Measurements from ENCODE around the gene CIAPIN1. TPM values are rescaled to one million over a fixed set of nuclear protein-coding genes. Genes with fewer than 3 reads are reported as not detected.

The CIAPIN1 gene
- total and polyA plus RNA-seq, 5 donors = 32.1 to 63.2 (median 52.1) TPM

DNA sequence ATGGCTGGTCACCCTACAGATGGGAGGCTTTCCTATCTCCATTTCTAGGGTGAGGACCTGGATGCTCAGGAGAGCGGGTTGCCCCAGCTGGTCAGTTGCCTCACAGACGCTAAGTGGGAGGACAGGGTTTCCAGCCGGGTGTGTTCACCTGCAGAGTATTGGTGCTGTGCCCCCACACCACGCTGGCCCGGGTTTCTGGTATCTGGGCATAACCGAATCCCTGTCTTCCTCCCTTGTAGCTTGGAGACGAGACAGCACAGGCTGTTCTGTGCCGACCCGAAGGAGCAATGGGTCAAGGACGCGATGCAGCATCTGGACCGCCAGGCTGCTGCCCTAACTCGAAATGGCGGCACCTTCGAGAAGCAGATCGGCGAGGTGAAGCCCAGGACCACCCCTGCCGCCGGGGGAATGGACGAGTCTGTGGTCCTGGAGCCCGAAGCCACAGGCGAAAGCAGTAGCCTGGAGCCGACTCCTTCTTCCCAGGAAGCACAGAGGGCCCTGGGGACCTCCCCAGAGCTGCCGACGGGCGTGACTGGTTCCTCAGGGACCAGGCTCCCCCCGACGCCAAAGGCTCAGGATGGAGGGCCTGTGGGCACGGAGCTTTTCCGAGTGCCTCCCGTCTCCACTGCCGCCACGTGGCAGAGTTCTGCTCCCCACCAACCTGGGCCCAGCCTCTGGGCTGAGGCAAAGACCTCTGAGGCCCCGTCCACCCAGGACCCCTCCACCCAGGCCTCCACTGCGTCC lies 65.2 kb downstream of the CIAPIN1 start:
- no peak overlapping the region for H3K27ac ChIP-seq (ENCODE audit: low read length)
- intact Hi-C loops (cut with DNase I) = no loop called here

GRCh38 chr16:57380671-57381462 lies 66.3 kb downstream of the CIAPIN1 start:
- no peak overlapping the region for H3K4me3 ChIP-seq (ENCODE audit: low read length)
- peak overlapping the region; percentile 5 for H3K27ac ChIP-seq (ENCODE audit: low read length)
- peaks cover 3% of the 10 kb centered on the region for H3K4me1 ChIP-seq (ENCODE audit: control insufficient read depth, insufficient read depth, low read length)
- H3K27me3 ChIP-seq (ENCODE audit: control insufficient read depth, insufficient read depth) = no peaks in the 10 kb centered on the region
- peak; percentile 35 to 77 (median 73) for DNase-seq
- no peaks in the 10 kb centered on the region for H3K9me3 ChIP-seq (ENCODE audit: control insufficient read depth, low read length)
- intact Hi-C loops (cut with DNase I) = no loop called here
- ATAC-seq = peak in 1 of 2 donors; percentile 24
- 51% methylated on average over 8 of the region's 8 CpGs for WGBS

More for the DNA sequence above, 65.2 kb downstream of the CIAPIN1 start:
- WGBS = 89% methylated on average over 35 of the region's 35 CpGs
- ATAC-seq = no peak
- Histone ChIP-seq H3K9me3 (ENCODE audit: control insufficient read depth, low read length) (no peaks in the 10 kb centered on the region), H3K4me3 (ENCODE audit: low read length) (no peak overlapping the region), H3K4me1 (ENCODE audit: control insufficient read depth, insufficient read depth, low read length) (peaks cover 4% of the 10 kb centered on the region), H3K27me3 (ENCODE audit: control insufficient read depth, insufficient read depth) (no peaks in the 10 kb centered on the region)
- no peak for DNase-seq

DNA sequence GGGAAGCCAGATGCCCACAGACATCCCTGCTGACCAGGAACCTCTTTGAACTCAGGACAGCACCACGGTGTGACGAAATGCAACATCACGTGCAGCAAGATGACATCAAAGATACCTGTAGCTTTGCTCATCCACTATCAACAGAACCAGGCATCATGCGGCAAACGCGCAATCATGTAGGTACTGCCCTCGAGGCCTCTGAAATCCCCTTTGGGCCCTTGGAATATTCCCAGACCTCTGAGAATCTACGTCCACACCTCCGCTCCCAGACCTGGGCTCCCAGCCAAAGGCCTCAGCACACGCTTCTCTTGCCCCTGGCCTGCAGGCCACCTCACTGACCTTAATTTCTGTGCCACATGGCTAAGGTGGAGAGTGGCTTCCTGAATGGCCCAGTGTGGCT lies 67.6 kb downstream of the CIAPIN1 start:
- no peak for ATAC-seq
- Histone ChIP-seq H3K4me1 (ENCODE audit: control insufficient read depth, insufficient read depth, low read length) (no peaks in the 10 kb centered on the region), H3K4me3 (ENCODE audit: low read length) (no peak overlapping the region), H3K27ac (ENCODE audit: low read length) (no peak overlapping the region), H3K27me3 (ENCODE audit: control insufficient read depth, insufficient read depth) (no peaks in the 10 kb centered on the region), H3K9me3 (ENCODE audit: control insufficient read depth, low read length) (no peaks in the 10 kb centered on the region)
- no peak for DNase-seq
- 63% methylated on average over 10 of the region's 10 CpGs for WGBS
- intact Hi-C loops (cut with DNase I) = no loop called here

Other genes with a start within 250 kb of the CIAPIN1 start
- 10 to 100 TPM; 44.8 to 58.4 (median 52.0) TPM for gene ARL2BP, start 202.1 kb downstream of the CIAPIN1 start, total RNA-seq
- gene ARL2BP, start 202.1 kb downstream of the CIAPIN1 start, polyA plus RNA-seq = 51.6 TPM
- gene PLLP, start 162.7 kb downstream of the CIAPIN1 start, total RNA-seq = 10 to 100 TPM in 3 of 4 donors, 1 to 10 TPM in 1; 6.3 to 13.8 (median 11.0) TPM
- gene PLLP, start 162.7 kb downstream of the CIAPIN1 start, polyA plus RNA-seq = 11.8 TPM
- gene CCL22, start 88.6 kb downstream of the CIAPIN1 start, total RNA-seq = under 1 TPM in 1 of 4 donors, not detected in 3; 0.11 TPM
- not detected for gene CCL22, start 88.6 kb downstream of the CIAPIN1 start, polyA plus RNA-seq
- gene CX3CL1, start 74.9 kb downstream of the CIAPIN1 start, total RNA-seq = 10 to 100 TPM in 2 of 4 donors, 1 to 10 TPM in 2; 8.2 to 14.2 (median 10.5) TPM
- 22.9 TPM for gene CX3CL1, start 74.9 kb downstream of the CIAPIN1 start, polyA plus RNA-seq
- not detected for gene CCL17, start 42.6 kb downstream of the CIAPIN1 start, total RNA-seq
- gene CCL17, start 42.6 kb downstream of the CIAPIN1 start, polyA plus RNA-seq = not detected
- gene COQ9, start 94 bp upstream of the CIAPIN1 start, total RNA-seq = 100 to 1,000 TPM in 3 of 4 donors, 10 to 100 TPM in 1; 91.8 to 142 (median 134) TPM
- 206 TPM for gene COQ9, start 94 bp upstream of the CIAPIN1 start, polyA plus RNA-seq
- 10 to 100 TPM; 36.9 to 47.7 (median 42.0) TPM for gene POLR2C, start 15.3 kb upstream of the CIAPIN1 start, total RNA-seq
- gene POLR2C, start 15.3 kb upstream of the CIAPIN1 start, polyA plus RNA-seq = 36.8 TPM
- gene DOK4, start 39.1 kb upstream of the CIAPIN1 start, total RNA-seq = 10 to 100 TPM; 15.1 to 19.4 (median 16.5) TPM
- gene DOK4, start 39.1 kb upstream of the CIAPIN1 start, polyA plus RNA-seq = 12.2 TPM
- 10 to 100 TPM in 3 of 4 donors, 1 to 10 TPM in 1; 7.6 to 15.4 (median 11.0) TPM for gene CCDC102A, start 89.2 kb upstream of the CIAPIN1 start, total RNA-seq
- gene CCDC102A, start 89.2 kb upstream of the CIAPIN1 start, polyA plus RNA-seq = 9.0 TPM
- under 1 TPM in 2 of 4 donors, not detected in 2; 0.11 to 0.29 TPM for gene ADGRG5, start 95.3 kb upstream of the CIAPIN1 start, total RNA-seq
- 0.02 TPM for gene ADGRG5, start 95.3 kb upstream of the CIAPIN1 start, polyA plus RNA-seq
- gene ADGRG1, start 181.2 kb upstream of the CIAPIN1 start, total RNA-seq = 10 to 100 TPM; 10.2 to 24.1 (median 17.4) TPM
- gene ADGRG1, start 181.2 kb upstream of the CIAPIN1 start, polyA plus RNA-seq = 15.0 TPM
- gene ADGRG3, start 220.9 kb upstream of the CIAPIN1 start, total RNA-seq = under 1 TPM; 0.11 to 0.66 (median 0.19) TPM
- 0.11 TPM for gene ADGRG3, start 220.9 kb upstream of the CIAPIN1 start, polyA plus RNA-seq
- gene DRC7, start 247.4 kb upstream of the CIAPIN1 start, total RNA-seq = not detected
- gene DRC7, start 247.4 kb upstream of the CIAPIN1 start, polyA plus RNA-seq = not detected